Panc1 (cell line): ENCODE data around the gene AQP12B.

ENCODE experiments used
- POLR2AphosphoS5 ChIP-seq: IDR thresholded peaks from 2 replicates; pipeline ENCODE4 v1.6.1; 2012; ENCODE audit warnings: mild to moderate bottlenecking, low read depth, low read length, moderate library complexity
- TF ChIP-seq, protein P1 (sequence below): fragments of 450-650 bp; IDR thresholded peaks from 2 replicates; pipeline ENCODE4 v1.5.1; 2017; ENCODE audit warnings: mild to moderate bottlenecking

DNA sequence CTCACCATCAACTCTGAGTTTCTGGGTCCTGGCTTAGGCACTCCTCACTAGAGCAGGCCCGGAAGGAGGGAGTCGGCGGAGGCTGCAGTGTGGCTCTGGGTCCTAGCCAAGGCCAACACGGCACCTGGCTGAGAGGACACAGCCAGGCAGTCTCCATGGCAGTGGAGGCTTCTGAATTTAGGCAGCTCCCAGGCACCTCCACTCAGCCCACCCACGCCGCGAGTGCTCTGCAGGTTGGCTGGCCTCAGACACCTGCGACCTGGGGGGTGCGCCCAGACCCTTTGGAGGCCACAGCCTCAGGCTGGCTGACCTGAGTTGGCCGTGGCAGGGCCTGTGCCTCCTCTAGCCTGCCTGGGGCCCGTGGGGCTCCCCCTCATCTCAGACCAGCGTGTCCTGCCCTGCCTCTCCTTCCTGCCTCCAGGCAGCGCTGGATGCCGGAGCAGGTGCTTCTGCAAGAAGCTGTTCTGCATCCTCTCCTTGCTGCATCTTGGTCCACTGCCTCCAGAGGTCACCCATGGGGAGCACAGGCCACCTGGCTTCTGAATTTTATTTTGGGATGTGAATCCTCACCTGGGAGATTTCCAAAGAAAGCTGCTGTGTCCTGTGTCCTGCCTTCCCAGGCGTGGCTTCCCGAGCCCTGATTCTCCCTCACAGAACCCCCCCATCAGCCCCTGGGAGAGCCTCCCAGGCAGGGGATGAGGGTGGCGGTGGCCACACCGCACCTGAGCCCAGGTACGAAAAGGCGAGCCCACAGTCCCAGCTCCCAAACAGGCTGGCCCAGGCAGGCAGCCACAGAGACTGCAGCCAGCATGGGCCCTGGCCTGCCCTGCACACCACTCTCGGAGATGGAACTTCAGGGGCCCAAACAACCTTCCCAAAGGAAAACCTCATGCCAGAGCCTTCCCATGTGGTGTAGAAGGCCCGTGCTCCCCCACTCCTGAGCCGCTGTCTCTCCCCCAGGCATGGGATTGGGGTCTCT, 32.4 kb upstream of the AQP12B start:
- TF ChIP-seq, protein P1, sequence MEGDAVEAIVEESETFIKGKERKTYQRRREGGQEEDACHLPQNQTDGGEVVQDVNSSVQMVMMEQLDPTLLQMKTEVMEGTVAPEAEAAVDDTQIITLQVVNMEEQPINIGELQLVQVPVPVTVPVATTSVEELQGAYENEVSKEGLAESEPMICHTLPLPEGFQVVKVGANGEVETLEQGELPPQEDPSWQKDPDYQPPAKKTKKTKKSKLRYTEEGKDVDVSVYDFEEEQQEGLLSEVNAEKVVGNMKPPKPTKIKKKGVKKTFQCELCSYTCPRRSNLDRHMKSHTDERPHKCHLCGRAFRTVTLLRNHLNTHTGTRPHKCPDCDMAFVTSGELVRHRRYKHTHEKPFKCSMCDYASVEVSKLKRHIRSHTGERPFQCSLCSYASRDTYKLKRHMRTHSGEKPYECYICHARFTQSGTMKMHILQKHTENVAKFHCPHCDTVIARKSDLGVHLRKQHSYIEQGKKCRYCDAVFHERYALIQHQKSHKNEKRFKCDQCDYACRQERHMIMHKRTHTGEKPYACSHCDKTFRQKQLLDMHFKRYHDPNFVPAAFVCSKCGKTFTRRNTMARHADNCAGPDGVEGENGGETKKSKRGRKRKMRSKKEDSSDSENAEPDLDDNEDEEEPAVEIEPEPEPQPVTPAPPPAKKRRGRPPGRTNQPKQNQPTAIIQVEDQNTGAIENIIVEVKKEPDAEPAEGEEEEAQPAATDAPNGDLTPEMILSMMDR = no peak
- TF ChIP-seq POLR2AphosphoS5 = no peak
